ENCODE results near the gene INF2. TPM values are rescaled to one million over a fixed set of nuclear protein-coding genes. Genes with fewer than 3 reads are reported as not detected.

Gene INF2
- total and polyA plus RNA-seq, 2 experiments from 2014 or later = 36.7 to 75.5 TPM

- no peaks in the 10 kb centered on the region for H3K4me1 ChIP-seq (ENCODE audit: insufficient read depth)
- Mint-ChIP-seq H3K4me3 (no peak overlapping the region), H3K27ac (no peak overlapping the region), H3K4me1 (peaks cover 4% of the 10 kb centered on the region; the same call in 2 of the 3 replicates), H3K9me3 (peaks cover 4% of the 10 kb centered on the region; the same call in 2 of the 3 replicates), H3K36me3 (ENCODE audit: low read depth) (peaks cover 5% of the 10 kb centered on the region; the same call in 1 of the 3 replicates), H3K27me3 (ENCODE audit: insufficient read depth, low read depth, poor library complexity) (peaks cover 17% of the 10 kb centered on the region)
- ATAC-seq = no peak
- H2AFZ ChIP-seq = no peak overlapping the region
- H3K4me3 ChIP-seq = no peak overlapping the region
- no peaks in the 10 kb centered on the region for H3K36me3 ChIP-seq (ENCODE audit: insufficient read depth)
- H3K27me3 ChIP-seq (ENCODE audit: insufficient read depth) = no peaks in the 10 kb centered on the region
- H3K27ac ChIP-seq (ENCODE audit: low read depth) = no peak overlapping the region
- no peaks in the 10 kb centered on the region for H3K9me2 ChIP-seq (ENCODE audit: insufficient read depth)
- no peak overlapping the region for H3K4me2 ChIP-seq
- no peaks in the 10 kb centered on the region for H3F3A ChIP-seq (replicated peaks; ENCODE audit: low read depth)
- no peaks in the 10 kb centered on the region for H4K20me1 ChIP-seq (replicated peaks; ENCODE audit: insufficient read depth)
- TF ChIP-seq REST (IDR thresholded peaks at IDR 0.05; ENCODE audit: unreplicated experiment) (no peak), ZNF114 (CRISPR knock-in tag; IDR thresholded peaks at IDR 0.05) (no peak), POLR2AphosphoS5 (IDR thresholded peaks at IDR 0.05; ENCODE audit: low read depth) (no peak)
- no peaks in the 10 kb centered on the region for H3K79me2 ChIP-seq (replicated peaks; ENCODE audit: insufficient read depth)
- DNase-seq (ENCODE audit: low spot score) = no peak
Observed at GRCh38 chr14:104744484-104744883, 55.1 kb downstream of the INF2 start.

GRCh38 chr14:104745431-104745830, 56.0 kb downstream of the INF2 start:
- Histone ChIP-seq H3K9me2 (ENCODE audit: insufficient read depth) (no peaks in the 10 kb centered on the region), H3K4me2 (no peak overlapping the region), H2AFZ (no peak overlapping the region), H3F3A (replicated peaks; ENCODE audit: low read depth) (no peaks in the 10 kb centered on the region), H3K36me3 (ENCODE audit: insufficient read depth) (peaks cover 5% of the 10 kb centered on the region; the same call in 1 of the 2 replicates), H3K79me2 (replicated peaks; ENCODE audit: insufficient read depth) (no peaks in the 10 kb centered on the region), H3K4me1 (ENCODE audit: insufficient read depth) (no peaks in the 10 kb centered on the region), H4K20me1 (replicated peaks; ENCODE audit: insufficient read depth) (no peaks in the 10 kb centered on the region), H3K4me3 (no peak overlapping the region), H3K27ac (ENCODE audit: low read depth) (no peak overlapping the region), H3K27me3 (ENCODE audit: insufficient read depth) (no peaks in the 10 kb centered on the region)
- ATAC-seq = no peak
- Mint-ChIP-seq H3K36me3 (ENCODE audit: low read depth) (peaks cover 10% of the 10 kb centered on the region), H3K4me3 (no peak overlapping the region), H3K27ac (no peak overlapping the region), H3K27me3 (ENCODE audit: insufficient read depth, low read depth, poor library complexity) (peaks cover 10% of the 10 kb centered on the region), H3K4me1 (peaks cover 4% of the 10 kb centered on the region; the same call in 2 of the 3 replicates), H3K9me3 (peaks cover 14% of the 10 kb centered on the region)
- DNase-seq (ENCODE audit: low spot score) = no peak
- TF ChIP-seq NANOG (IDR thresholded peaks at IDR 0.05; ENCODE audit: borderline replicate concordance) = no peak
- no peak for TF ChIP-seq ZNF114 (CRISPR knock-in tag; IDR thresholded peaks at IDR 0.05)
- TF ChIP-seq REST (IDR thresholded peaks at IDR 0.05; ENCODE audit: unreplicated experiment) = no peak
- TF ChIP-seq ZNF462 (CRISPR knock-in tag; IDR thresholded peaks at IDR 0.05) = no peak
- no peak for TF ChIP-seq JUNB (IDR thresholded peaks at IDR 0.05; ENCODE audit: unreplicated experiment)
- TF ChIP-seq POLR2AphosphoS5 (IDR thresholded peaks at IDR 0.05; ENCODE audit: low read depth) = no peak
